ENCODE data around the gene SLC25A11.

Gene SLC25A11

DNA sequence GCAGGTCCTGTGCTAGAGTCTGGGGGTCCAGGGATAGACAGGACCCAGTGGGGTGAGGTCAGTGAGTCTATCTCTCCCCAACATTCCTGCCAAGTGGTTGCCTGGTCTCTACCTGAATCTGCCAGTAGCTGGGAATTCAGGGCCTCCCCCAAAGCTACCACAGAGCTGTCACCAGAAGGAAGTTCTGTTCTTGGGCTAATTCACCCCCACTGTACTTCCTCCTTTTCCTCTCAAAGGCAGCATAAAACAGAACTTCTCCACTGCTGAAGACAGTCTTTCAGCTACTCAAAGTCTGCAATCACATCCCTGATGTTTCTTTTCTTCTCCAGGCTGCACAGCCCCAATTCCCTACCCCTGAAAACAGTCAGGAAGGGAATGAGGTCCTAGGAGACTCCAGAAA is 38.9 kb upstream of the SLC25A11 start:
- H3K4me3 ChIP-seq (ENCODE audit: low read depth, low read length), result no peak overlapping the region
- no peak for DNase-seq (ENCODE audit: low read depth)
- TF ChIP-seq, protein P1, sequence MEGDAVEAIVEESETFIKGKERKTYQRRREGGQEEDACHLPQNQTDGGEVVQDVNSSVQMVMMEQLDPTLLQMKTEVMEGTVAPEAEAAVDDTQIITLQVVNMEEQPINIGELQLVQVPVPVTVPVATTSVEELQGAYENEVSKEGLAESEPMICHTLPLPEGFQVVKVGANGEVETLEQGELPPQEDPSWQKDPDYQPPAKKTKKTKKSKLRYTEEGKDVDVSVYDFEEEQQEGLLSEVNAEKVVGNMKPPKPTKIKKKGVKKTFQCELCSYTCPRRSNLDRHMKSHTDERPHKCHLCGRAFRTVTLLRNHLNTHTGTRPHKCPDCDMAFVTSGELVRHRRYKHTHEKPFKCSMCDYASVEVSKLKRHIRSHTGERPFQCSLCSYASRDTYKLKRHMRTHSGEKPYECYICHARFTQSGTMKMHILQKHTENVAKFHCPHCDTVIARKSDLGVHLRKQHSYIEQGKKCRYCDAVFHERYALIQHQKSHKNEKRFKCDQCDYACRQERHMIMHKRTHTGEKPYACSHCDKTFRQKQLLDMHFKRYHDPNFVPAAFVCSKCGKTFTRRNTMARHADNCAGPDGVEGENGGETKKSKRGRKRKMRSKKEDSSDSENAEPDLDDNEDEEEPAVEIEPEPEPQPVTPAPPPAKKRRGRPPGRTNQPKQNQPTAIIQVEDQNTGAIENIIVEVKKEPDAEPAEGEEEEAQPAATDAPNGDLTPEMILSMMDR (conservative IDR thresholded peaks at IDR 0.05; ENCODE audit: low read depth, low read length), result no peak

DNA sequence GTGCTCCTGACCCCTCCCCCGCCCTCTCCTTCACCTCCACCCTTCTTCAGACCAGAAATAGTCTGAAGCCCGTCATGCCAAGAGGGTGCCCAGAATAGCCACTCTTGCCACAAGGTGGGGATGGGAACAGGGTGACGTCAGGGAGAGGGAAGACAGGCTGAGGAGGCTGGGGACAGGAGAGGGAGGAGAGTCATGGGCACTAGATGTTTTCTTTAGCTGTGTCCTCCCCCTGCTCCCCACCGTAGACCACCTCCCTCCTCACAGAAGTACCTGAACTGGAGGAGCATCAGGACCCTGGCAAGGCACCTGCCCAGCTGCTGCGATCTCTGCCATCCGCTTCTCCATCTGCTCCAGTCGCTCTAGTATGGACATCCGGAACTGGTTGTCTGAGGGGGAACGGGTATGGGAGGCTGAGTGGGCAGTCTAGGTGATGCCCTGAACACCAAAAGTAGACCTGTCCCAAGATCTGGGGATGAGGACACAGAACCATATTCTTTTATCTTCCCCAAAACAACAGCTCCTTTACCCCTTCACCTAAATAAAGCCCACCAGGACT is 34.3 kb upstream of the SLC25A11 start:
- no peak for DNase-seq (ENCODE audit: low read depth)
- H3K4me3 ChIP-seq (ENCODE audit: low read depth, low read length), result no peak overlapping the region
- TF ChIP-seq, protein P1 (conservative IDR thresholded peaks at IDR 0.05; ENCODE audit: low read depth, low read length), result no peak

- no peak overlapping the region for H3K4me3 ChIP-seq (ENCODE audit: low read depth, low read length)
- DNase-seq (ENCODE audit: low read depth), result no peak
- TF ChIP-seq, protein P1 (conservative IDR thresholded peaks at IDR 0.05; ENCODE audit: low read depth, low read length), result no peak
Measured at GRCh38 chr17:4973256-4974114, 33.6 kb upstream of the SLC25A11 start.

GRCh38 chr17:4972752-4973151 is 32.9 kb upstream of the SLC25A11 start:
- no peak overlapping the region for H3K4me3 ChIP-seq (ENCODE audit: low read depth, low read length)
- TF ChIP-seq, protein P1 (conservative IDR thresholded peaks at IDR 0.05; ENCODE audit: low read depth, low read length), result no peak
- DNase-seq (ENCODE audit: low read depth), result no peak

GRCh38 chr17:4972322-4972721 is 32.5 kb upstream of the SLC25A11 start:
- TF ChIP-seq, protein P1 (conservative IDR thresholded peaks at IDR 0.05; ENCODE audit: low read depth, low read length), result no peak
- no peak overlapping the region for H3K4me3 ChIP-seq (ENCODE audit: low read depth, low read length)
- DNase-seq (ENCODE audit: low read depth), result no peak

- TF ChIP-seq, protein P1 (conservative IDR thresholded peaks at IDR 0.05; ENCODE audit: low read depth, low read length), result no peak
- no peak overlapping the region for H3K4me3 ChIP-seq (ENCODE audit: low read depth, low read length)
- no peak for DNase-seq (ENCODE audit: low read depth)
Measured at GRCh38 chr17:4971826-4972225, 32.0 kb upstream of the SLC25A11 start.

All from choroid plexus epithelial cell (primary cell).